HG02571 (cell line): Measurements from ENCODE around the gene OR51G2.

Source experiments
- ATAC-seq: cut with Tn5 transposase; IDR thresholded peaks from one replicate; pipeline ENCODE4 v1.9.1; 2021; ENCODE audit warnings: mild to moderate bottlenecking, moderate library complexity; ENCODE audit not compliant: unreplicated experiment

OR51G2 gene

GRCh38 chr11:4881188-4881587, 38.0 kb downstream of the OR51G2 start:
- no peak for ATAC-seq

GRCh38 chr11:4865855-4866254, 53.3 kb downstream of the OR51G2 start:
- ATAC-seq, result no peak

- ATAC-seq, result no peak
Measured at GRCh38 chr11:4863876-4864275, 55.3 kb downstream of the OR51G2 start.
